K562 (cell line): Measurements from ENCODE around the gene CENPP. TPM values are rescaled to one million over a fixed set of nuclear protein-coding genes. Genes with fewer than 3 reads are reported as not detected.

Source experiments
- CSDE1 ChIP-seq, 2 experiments: fragments of 450-650 bp; IDR thresholded peaks; 2 replicates each; pipeline ENCODE4 v1.6.1; 2016; ENCODE audit warnings: mild to moderate bottlenecking in 1 of 2
- GTF2E2 ChIP-seq: fragments of 200-800 bp; sonication (Bioruptor generic); IDR thresholded peaks from 2 replicates; pipeline ENCODE4 v1.6.1; 2016; ENCODE audit warnings: missing genetic modification characterization, missing compliant biosample characterization
- HSF4 ChIP-seq: fragments of 250-450 bp; sonication (Bioruptor Pico); IDR thresholded peaks from 2 replicates; pipeline ENCODE4 v2.1.2; 2022; ENCODE audit warnings: mild to moderate bottlenecking, moderate library complexity, borderline replicate concordance
- L3MBTL2 ChIP-seq: fragments of 450-650 bp; IDR thresholded peaks from 2 replicates; pipeline ENCODE4 v1.6.1; 2016; ENCODE audit warnings: mild to moderate bottlenecking, moderate library complexity
- POLR3A ChIP-seq: IDR thresholded peaks from 2 replicates; pipeline ENCODE4 v1.6.1; 2011; ENCODE audit warnings: borderline replicate concordance, mild to moderate bottlenecking, moderate library complexity; ENCODE audit not compliant: insufficient read length, insufficient read depth; ENCODE audit errors: extremely low read depth
- PPARD ChIP-seq: fragments of 250-450 bp; sonication (Bioruptor Pico); IDR thresholded peaks from 2 replicates; pipeline ENCODE4 v1.8.0; 2022; ENCODE audit warnings: inconsistent platforms, mild to moderate bottlenecking, moderate library complexity
- TCF15 ChIP-seq: fragments of 250-450 bp; sonication (Bioruptor Pico); IDR thresholded peaks from 2 replicates; pipeline ENCODE4 v1.8.0; 2022; ENCODE audit warnings: moderate library complexity, mild to moderate bottlenecking, inconsistent platforms
- ZKSCAN1 ChIP-seq: fragments of 150-350 bp; IDR thresholded peaks from 2 replicates; pipeline ENCODE4 v1.6.1; 2016; ENCODE audit warnings: low read depth, low read length
- ZNF217 ChIP-seq: sonication (generic); formaldehyde crosslinking; IDR thresholded peaks from 2 replicates; pipeline ENCODE4 v1.8.0; 2022; ENCODE audit warnings: mild to moderate bottlenecking, missing genetic modification reagents
- ZNF311 ChIP-seq: fragments of 250-450 bp; sonication (Bioruptor Pico); IDR thresholded peaks from 2 replicates; pipeline ENCODE4 v1.4.0; 2020; ENCODE audit warnings: mild to moderate bottlenecking, moderate library complexity
- ZNF699 ChIP-seq: fragments of 250-450 bp; sonication (Bioruptor Pico); IDR thresholded peaks from 2 replicates; pipeline ENCODE4 v1.8.0; 2021; ENCODE audit warnings: mild to moderate bottlenecking, moderate library complexity; ENCODE audit not compliant: insufficient replicate concordance
- polyA plus RNA-seq, 8 experiments: library from polyadenylated mRNA; depleted of rRNA in 4 of 8; stranded (reverse) in 5 of 8; unstranded in 3 of 8; fragments of >200 nt; fragmentation: Nextera tagmentation in 2 of 8; fragmentation: Illumina TruSeq in 1 of 8; extraction: Ambion mirVana in 2 of 8; extraction: Trizol in 1 of 8; gene quantifications; 2 replicates each; pipeline versions ENCODE4 v1.2.1 to v1.2.3, GENCODE V29; 2011 to 2014; ENCODE audit warnings: inconsistent platforms in 1 of 8, missing spikeins in 1 of 8
- total RNA-seq, 7 experiments: library from RNA; depleted of rRNA in 6 of 7; stranded (reverse); fragments of >200 nt in 6 of 7; fragmentation: Illumina TruSeq in 2 of 7; extraction: Trizol in 2 of 7; gene quantifications; 2 replicates each; pipeline versions ENCODE4 v1.2.1 to v1.2.3, GENCODE V29; 2011 to 2021; ENCODE audit warnings: low replicate concordance in 1 of 7
- TF ChIP-seq, protein P1 (sequence below): sonication (generic); formaldehyde crosslinking; IDR thresholded peaks from 2 replicates; pipeline ENCODE4 v1.8.1; 2023; ENCODE audit warnings: mild to moderate bottlenecking, missing genetic modification reagents
- TF ChIP-seq, protein P2 (sequence below): fragments of 250-450 bp; sonication (Bioruptor Pico); IDR thresholded peaks from 2 replicates; pipeline ENCODE4 v1.8.0; 2021; ENCODE audit warnings: mild to moderate bottlenecking, moderate library complexity

The CENPP gene
- total and polyA plus RNA-seq, 9 of the 15 experiments (the other 6 are each of a cell fraction or from before 2014, with no cell fraction given): 8.0 to 28.5 (median 17.9) TPM

GRCh38 chr9:92503156-92503555 lies 177.4 kb downstream of the CENPP start (continued):
- TF ChIP-seq, protein P1, sequence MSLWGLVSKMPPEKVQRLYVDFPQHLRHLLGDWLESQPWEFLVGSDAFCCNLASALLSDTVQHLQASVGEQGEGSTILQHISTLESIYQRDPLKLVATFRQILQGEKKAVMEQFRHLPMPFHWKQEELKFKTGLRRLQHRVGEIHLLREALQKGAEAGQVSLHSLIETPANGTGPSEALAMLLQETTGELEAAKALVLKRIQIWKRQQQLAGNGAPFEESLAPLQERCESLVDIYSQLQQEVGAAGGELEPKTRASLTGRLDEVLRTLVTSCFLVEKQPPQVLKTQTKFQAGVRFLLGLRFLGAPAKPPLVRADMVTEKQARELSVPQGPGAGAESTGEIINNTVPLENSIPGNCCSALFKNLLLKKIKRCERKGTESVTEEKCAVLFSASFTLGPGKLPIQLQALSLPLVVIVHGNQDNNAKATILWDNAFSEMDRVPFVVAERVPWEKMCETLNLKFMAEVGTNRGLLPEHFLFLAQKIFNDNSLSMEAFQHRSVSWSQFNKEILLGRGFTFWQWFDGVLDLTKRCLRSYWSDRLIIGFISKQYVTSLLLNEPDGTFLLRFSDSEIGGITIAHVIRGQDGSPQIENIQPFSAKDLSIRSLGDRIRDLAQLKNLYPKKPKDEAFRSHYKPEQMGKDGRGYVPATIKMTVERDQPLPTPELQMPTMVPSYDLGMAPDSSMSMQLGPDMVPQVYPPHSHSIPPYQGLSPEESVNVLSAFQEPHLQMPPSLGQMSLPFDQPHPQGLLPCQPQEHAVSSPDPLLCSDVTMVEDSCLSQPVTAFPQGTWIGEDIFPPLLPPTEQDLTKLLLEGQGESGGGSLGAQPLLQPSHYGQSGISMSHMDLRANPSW (CRISPR knock-in tag): no peak
- TF ChIP-seq L3MBTL2: no peak
- no peak for TF ChIP-seq HSF4 (CRISPR knock-in tag)
- no peak for TF ChIP-seq ZNF217 (CRISPR knock-in tag)
- TF ChIP-seq ZNF311 (CRISPR knock-in tag): no peak
- TF ChIP-seq, protein P2, sequence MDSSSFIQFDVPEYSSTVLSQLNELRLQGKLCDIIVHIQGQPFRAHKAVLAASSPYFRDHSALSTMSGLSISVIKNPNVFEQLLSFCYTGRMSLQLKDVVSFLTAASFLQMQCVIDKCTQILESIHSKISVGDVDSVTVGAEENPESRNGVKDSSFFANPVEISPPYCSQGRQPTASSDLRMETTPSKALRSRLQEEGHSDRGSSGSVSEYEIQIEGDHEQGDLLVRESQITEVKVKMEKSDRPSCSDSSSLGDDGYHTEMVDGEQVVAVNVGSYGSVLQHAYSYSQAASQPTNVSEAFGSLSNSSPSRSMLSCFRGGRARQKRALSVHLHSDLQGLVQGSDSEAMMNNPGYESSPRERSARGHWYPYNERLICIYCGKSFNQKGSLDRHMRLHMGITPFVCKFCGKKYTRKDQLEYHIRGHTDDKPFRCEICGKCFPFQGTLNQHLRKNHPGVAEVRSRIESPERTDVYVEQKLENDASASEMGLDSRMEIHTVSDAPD: no peak
- TF ChIP-seq POLR3A: no peak
- TF ChIP-seq TCF15: no peak
- no peak for TF ChIP-seq CSDE1 (IDR thresholded peaks at IDR 0.05)
- no peak for TF ChIP-seq PPARD (CRISPR knock-in tag)
- no peak for TF ChIP-seq ZNF699
- no peak for TF ChIP-seq ZKSCAN1
- TF ChIP-seq GTF2E2 (tag): no peak
